ENCODE data around the gene CUX1. TPM values are rescaled to one million over a fixed set of nuclear protein-coding genes. Genes with fewer than 3 reads are reported as not detected.
"Not testable (repeated sequence)": the region's sequence is repeated elsewhere in the genome, so short reads cannot be mapped to it uniquely, and the experiment has no call there.

CUX1 gene
- polyA plus RNA-seq, 1 experiment: 29.7 TPM

DNA sequence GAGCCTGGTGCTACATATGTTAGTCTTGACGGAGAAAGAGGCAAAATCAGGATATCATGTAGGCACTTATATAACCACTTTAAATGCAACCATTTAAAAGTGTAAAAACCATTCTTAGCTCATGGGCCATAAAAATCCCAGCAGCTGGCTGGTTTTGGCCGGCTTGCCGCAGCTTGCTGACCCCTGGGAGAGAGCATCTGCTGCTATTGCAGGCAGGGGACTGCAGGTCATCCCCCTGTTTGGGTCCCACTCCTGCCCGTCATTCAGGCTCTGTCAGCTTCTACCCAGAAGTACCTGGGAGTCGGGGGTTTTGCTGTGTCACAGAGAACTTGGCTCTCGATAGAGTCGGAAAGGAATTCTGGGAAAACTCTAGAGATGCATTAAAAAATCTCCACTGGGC is 187.4 kb downstream of the CUX1 start:
- TF ChIP-seq, protein P1, sequence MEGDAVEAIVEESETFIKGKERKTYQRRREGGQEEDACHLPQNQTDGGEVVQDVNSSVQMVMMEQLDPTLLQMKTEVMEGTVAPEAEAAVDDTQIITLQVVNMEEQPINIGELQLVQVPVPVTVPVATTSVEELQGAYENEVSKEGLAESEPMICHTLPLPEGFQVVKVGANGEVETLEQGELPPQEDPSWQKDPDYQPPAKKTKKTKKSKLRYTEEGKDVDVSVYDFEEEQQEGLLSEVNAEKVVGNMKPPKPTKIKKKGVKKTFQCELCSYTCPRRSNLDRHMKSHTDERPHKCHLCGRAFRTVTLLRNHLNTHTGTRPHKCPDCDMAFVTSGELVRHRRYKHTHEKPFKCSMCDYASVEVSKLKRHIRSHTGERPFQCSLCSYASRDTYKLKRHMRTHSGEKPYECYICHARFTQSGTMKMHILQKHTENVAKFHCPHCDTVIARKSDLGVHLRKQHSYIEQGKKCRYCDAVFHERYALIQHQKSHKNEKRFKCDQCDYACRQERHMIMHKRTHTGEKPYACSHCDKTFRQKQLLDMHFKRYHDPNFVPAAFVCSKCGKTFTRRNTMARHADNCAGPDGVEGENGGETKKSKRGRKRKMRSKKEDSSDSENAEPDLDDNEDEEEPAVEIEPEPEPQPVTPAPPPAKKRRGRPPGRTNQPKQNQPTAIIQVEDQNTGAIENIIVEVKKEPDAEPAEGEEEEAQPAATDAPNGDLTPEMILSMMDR (IDR thresholded peaks at IDR 0.05; ENCODE audit: low read depth, low read length): no peak
- no peak overlapping the region for H3K27ac ChIP-seq (ENCODE audit: low read depth, low read length)
- DNase-seq (ENCODE audit: low read depth, low spot score): no peak
- H3K4me3 ChIP-seq (ENCODE audit: low read depth, low read length): no peak overlapping the region
- no peaks in the 10 kb centered on the region; the same call in 1 of the 2 replicates for H3K9me3 ChIP-seq (ENCODE audit: control insufficient read depth, insufficient read depth, low read length)
- ChIA-PET CTCF (no interaction called here), POLR2A (no interaction called here)
- H3K27me3 ChIP-seq (ENCODE audit: control insufficient read depth, insufficient read depth, low read length): no peaks in the 10 kb centered on the region

DNA sequence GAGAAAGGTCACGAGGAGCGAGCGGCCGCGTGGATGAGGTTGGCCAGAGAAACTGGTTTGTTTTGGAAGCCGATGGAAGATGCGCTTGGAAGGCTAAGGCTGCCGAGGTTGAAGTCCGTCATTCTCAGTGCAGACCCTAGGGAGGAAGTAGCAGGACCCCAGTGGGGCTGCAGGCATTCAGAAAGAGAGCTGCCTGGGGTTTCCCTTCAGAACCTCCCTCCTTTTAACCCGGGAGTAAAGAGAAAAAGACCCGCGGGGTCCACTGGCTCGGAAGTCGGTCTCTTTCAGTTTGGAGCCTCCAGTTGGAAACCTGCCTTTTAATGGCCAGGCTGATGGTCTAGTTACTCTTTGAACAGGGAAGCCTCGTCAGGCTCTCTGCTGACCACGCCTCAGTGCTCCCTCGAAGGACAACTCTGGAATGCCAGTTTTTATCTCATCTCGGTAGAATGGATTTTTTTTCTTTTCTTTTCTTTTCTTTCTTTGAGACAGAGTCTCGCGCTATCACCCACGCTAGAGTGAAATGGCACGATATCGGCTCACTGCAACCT is 188.6 kb downstream of the CUX1 start:
- H3K9me3 ChIP-seq (ENCODE audit: control insufficient read depth, insufficient read depth, low read length): no peaks in the 10 kb centered on the region; the same call in 1 of the 2 replicates
- no peak overlapping the region for H3K27ac ChIP-seq (ENCODE audit: low read depth, low read length)
- ChIA-PET CTCF (no interaction called here), POLR2A (no interaction called here)
- H3K27me3 ChIP-seq (ENCODE audit: control insufficient read depth, insufficient read depth, low read length): no peaks in the 10 kb centered on the region
- DNase-seq (ENCODE audit: low read depth, low spot score): no peak
- TF ChIP-seq, protein P1 (IDR thresholded peaks at IDR 0.05; ENCODE audit: low read depth, low read length): no peak
- no peak overlapping the region for H3K4me3 ChIP-seq (ENCODE audit: low read depth, low read length)

DNA sequence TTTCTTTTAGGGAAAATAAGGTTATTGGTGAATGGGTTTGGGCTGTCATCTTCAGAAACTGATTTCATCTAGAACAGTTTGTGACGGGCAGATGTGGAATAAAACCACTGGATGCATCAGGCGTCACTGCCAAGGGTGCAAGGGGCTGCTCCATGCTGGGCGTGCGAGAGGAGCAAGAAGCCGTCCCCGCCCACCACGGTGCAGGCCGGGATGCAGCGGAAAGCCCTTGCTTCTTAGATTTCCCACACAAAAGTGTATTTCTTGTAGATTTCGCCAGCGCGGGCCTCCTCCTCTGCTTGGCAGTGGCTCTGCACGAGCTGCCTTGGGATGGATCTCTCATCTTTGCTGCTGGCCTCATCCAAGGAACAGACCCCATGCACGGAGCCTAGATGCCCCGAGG is 189.3 kb downstream of the CUX1 start:
- TF ChIP-seq, protein P1 (IDR thresholded peaks at IDR 0.05; ENCODE audit: low read depth, low read length): no peak
- DNase-seq (ENCODE audit: low read depth, low spot score): no peak
- Histone ChIP-seq H3K9me3 (ENCODE audit: control insufficient read depth, insufficient read depth, low read length) (no peaks in the 10 kb centered on the region; the same call in 1 of the 2 replicates), H3K27me3 (ENCODE audit: control insufficient read depth, insufficient read depth, low read length) (no peaks in the 10 kb centered on the region), H3K4me3 (ENCODE audit: low read depth, low read length) (no peak overlapping the region), H3K27ac (ENCODE audit: low read depth, low read length) (no peak overlapping the region)
- POLR2A ChIA-PET: no interaction called here
- CTCF ChIA-PET: no interaction called here

DNA sequence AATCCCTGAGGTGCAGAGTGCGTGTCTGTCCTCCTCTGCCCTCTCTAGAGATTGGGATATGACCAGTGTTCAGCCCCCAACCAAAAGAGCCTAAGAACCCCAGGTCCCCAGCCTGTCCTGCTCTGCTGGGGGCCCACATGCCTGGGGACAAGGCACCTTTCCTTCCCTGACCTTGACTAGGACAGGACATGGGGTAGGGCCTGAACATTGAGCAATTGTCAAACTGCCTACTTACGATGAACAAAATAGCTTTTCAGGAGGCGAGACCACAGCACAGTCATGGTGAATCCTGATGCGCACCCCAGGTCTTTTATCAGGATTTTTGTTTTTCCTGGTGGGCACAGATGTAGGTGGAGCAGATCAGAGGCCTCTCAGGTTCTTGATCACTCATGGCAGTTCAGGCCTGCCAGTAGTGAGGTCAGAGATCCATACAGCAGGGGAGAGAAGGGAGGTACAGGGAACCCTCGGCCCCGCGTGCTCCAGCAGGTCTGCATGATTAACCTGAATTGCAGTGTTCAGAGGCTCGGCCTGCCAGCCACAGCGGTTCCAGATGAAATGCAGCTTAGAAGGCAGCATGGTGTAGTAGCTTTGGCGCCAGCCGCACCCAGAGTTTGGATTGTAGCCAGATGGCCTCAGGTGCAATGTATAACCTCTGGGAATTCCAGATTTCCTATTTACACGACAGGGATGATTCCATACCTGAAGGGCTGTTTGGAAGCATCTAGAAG is 191.3 kb downstream of the CUX1 start:
- no peak for DNase-seq (ENCODE audit: low read depth, low spot score)
- ChIA-PET CTCF (no interaction called here), POLR2A (no interaction called here)
- Histone ChIP-seq H3K9me3 (ENCODE audit: control insufficient read depth, insufficient read depth, low read length) (no peaks in the 10 kb centered on the region; the same call in 1 of the 2 replicates), H3K4me3 (ENCODE audit: low read depth, low read length) (no peak overlapping the region), H3K27ac (ENCODE audit: low read depth, low read length) (no peak overlapping the region), H3K27me3 (ENCODE audit: control insufficient read depth, insufficient read depth, low read length) (no peaks in the 10 kb centered on the region)
- TF ChIP-seq, protein P1 (IDR thresholded peaks at IDR 0.05; ENCODE audit: low read depth, low read length): no peak

DNA sequence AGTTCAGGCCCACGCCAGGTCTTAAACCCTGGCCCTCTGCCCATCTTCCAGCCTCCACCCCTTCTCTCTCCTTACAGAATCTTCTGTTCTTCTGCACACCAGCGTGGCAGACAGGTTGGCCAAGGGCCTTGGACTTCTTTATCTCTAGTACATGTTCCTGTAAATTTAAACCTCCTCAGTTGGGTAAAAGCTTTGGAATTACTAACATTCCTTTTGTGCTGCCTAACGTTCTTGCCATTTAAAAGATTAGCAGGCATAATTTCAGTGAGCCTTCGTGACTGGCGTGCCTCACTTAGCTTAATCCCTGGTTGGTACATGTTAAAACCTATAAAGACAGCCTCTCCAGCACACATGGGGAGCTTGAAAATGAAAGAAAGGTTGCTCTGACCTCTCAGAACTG is 192.2 kb downstream of the CUX1 start:
- POLR2A ChIA-PET: interaction anchor here (0.5 kb wide), 1 partner anchor 157 kb away, joined by 4 read pairs; no protein-coding TSS in a partner anchor
- H3K4me3 ChIP-seq (ENCODE audit: low read depth, low read length): no peak overlapping the region
- no peak for DNase-seq (ENCODE audit: low read depth, low spot score)
- TF ChIP-seq, protein P1 (IDR thresholded peaks at IDR 0.05; ENCODE audit: low read depth, low read length): no peak
- no peaks in the 10 kb centered on the region; the same call in 1 of the 2 replicates for H3K9me3 ChIP-seq (ENCODE audit: control insufficient read depth, insufficient read depth, low read length)
- CTCF ChIA-PET: no interaction called here
- H3K27ac ChIP-seq (ENCODE audit: low read depth, low read length): no peak overlapping the region
- no peaks in the 10 kb centered on the region for H3K27me3 ChIP-seq (ENCODE audit: control insufficient read depth, insufficient read depth, low read length)

DNA sequence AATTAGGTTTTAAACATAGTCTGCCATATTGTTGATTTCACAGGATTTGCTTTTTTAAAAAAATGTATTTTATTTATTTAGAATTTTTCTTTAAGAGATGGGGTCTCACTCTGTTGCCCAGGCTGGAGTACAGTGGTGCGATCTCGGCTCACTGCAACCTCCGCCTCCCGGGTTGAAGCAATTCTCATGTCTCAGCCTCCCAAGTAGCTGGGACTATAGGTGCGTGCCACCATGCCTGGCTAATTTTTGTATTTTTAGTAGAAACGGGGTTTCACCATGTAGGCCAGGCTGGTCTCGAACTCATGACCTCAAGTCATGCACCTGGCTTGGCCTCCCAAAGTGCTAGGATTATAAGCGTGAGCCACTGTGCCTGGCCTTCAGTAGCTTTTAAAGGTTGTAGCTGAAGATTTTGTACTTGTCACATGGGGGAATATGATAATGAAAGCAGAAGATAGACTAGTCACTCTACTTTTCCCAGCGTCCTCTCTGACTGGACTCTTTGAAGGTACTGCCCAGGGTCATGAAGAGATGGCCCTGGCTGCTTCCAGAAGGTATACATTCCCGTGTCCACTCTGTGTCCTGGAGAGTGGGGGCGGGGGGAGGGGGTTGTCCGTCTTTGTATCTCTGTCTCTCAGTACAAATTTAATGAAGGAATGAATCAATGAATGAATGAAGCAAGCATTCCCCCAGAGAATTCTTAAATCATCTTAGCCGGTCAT is 194.8 kb downstream of the CUX1 start:
- not testable (repeated sequence) for DNase-seq (ENCODE audit: low read depth, low spot score); H3K27me3 ChIP-seq (ENCODE audit: control insufficient read depth, insufficient read depth, low read length); H3K4me3 ChIP-seq (ENCODE audit: low read depth, low read length); H3K9me3 ChIP-seq (ENCODE audit: control insufficient read depth, insufficient read depth, low read length)
- H3K27ac ChIP-seq (ENCODE audit: low read depth, low read length): peak overlapping the region; percentile 84
- ChIA-PET CTCF (interaction anchor here (0.6 kb wide), 1 partner anchor 294 kb away, joined by 4 read pairs; no protein-coding TSS in a partner anchor), POLR2A (interaction anchor here (0.8 to 1.5 kb wide), 2 partner anchors 33 to 187 kb away, joined by 3 to 8 read pairs; no protein-coding TSS in a partner anchor)

Measured in AG04450 (cell line).